Fibroblast of lung (primary cell): ENCODE data around the gene KCTD4. TPM values are rescaled to one million over a fixed set of nuclear protein-coding genes. Genes with fewer than 3 reads are reported as not detected.
A peak's percentile ranks its signal among the peaks of the same experiment; 100 is the strongest.

Experiments used
- DNase-seq, 2 donors: peaks; one replicate each; pipeline versions ENCODE4 v3.0.0 to v3.0.0-alpha.2; 2010; ENCODE audit warnings: low read depth in 2 of 2
- H2AFZ ChIP-seq: 2 replicates; pipeline ENCODE4 v1.5.1; 2012; ENCODE audit warnings: low read length, control low read depth, inconsistent platforms
- H3K27ac ChIP-seq: 2 replicates; pipeline ENCODE4 v1.5.1; 2011; ENCODE audit warnings: low read length, control low read depth; ENCODE audit not compliant: insufficient read depth
- H3K27me3 ChIP-seq: 2 replicates; pipeline ENCODE4 v1.5.1; 2011; ENCODE audit warnings: mild to moderate bottlenecking, low read length; ENCODE audit not compliant: control insufficient read depth, insufficient read depth
- H3K36me3 ChIP-seq: 2 replicates; pipeline ENCODE4 v1.5.1; 2011; ENCODE audit warnings: low read length; ENCODE audit not compliant: control insufficient read depth, insufficient read depth
- H3K4me1 ChIP-seq: 2 replicates; pipeline ENCODE4 v1.5.1; 2011; ENCODE audit warnings: low read length; ENCODE audit not compliant: control insufficient read depth, insufficient read depth; ENCODE audit errors: extremely low read depth
- H3K4me2 ChIP-seq: 2 replicates; pipeline ENCODE4 v1.5.1; 2011; ENCODE audit warnings: low read length, control low read depth; ENCODE audit not compliant: insufficient read depth; ENCODE audit errors: extremely low read depth
- H3K4me3 ChIP-seq, 4 experiments: fragments of 200-600 bp in 1 of 4; sonication (generic) in 1 of 4; replicated peaks in 1 of 4; 2 replicates each; pipeline ENCODE4 v1.5.1; 2011 to 2016; ENCODE audit warnings: low read length in 4 of 4, low read depth in 3 of 4, mild to moderate bottlenecking in 3 of 4, control low read depth in 2 of 4, inconsistent platforms in 1 of 4, mixed read lengths in 1 of 4; ENCODE audit not compliant: insufficient read depth in 1 of 4; ENCODE audit errors: control extremely low read depth in 1 of 4
- H3K79me2 ChIP-seq: 2 replicates; pipeline ENCODE4 v1.5.1; 2012; ENCODE audit warnings: mild to moderate bottlenecking, low read length, inconsistent platforms; ENCODE audit not compliant: control insufficient read depth, insufficient read depth
- H3K9ac ChIP-seq: 2 replicates; pipeline ENCODE4 v1.5.1; 2011; ENCODE audit warnings: mild to moderate bottlenecking, low read length, control low read depth; ENCODE audit not compliant: insufficient read depth
- H3K9me3 ChIP-seq: 2 replicates; pipeline ENCODE4 v1.5.1; 2012; ENCODE audit warnings: low read depth, low read length; ENCODE audit not compliant: control insufficient read depth, insufficient read depth
- H4K20me1 ChIP-seq: 2 replicates; pipeline ENCODE4 v1.5.1; 2011; ENCODE audit warnings: low read length; ENCODE audit not compliant: control insufficient read depth, insufficient read depth; ENCODE audit errors: extremely low read depth
- CTCF ChIP-seq, 2 donors: IDR thresholded peaks in 1 of 2; conservative IDR thresholded peaks in 1 of 2; 1 replicate in 1 of 2; 2 replicates in 1 of 2; pipeline ENCODE4 v1.5.1; 2011 to 2012; ENCODE audit warnings: low read length in 2 of 2, control low read depth in 1 of 2, inconsistent platforms in 1 of 2, low read depth in 1 of 2, mild to moderate bottlenecking in 1 of 2
- EZH2 ChIP-seq: IDR thresholded peaks from 2 replicates; pipeline ENCODE4 v1.5.1; 2012; ENCODE audit warnings: low read length, control low read depth, mild to moderate bottlenecking; ENCODE audit errors: missing control alignments
- polyA plus RNA-seq, 2 donors: library from polyadenylated mRNA; depleted of rRNA in 1 of 2; stranded (reverse) in 1 of 2; unstranded in 1 of 2; fragments of >200 nt; gene quantifications; 2 replicates each; pipeline ENCODE4 v1.2.1, GENCODE V29; 2011 to 2012; ENCODE audit warnings: missing spikeins in 1 of 2
- total RNA-seq: library from RNA; depleted of rRNA; stranded (reverse); fragments of >200 nt; gene quantifications from 2 replicates; pipeline ENCODE4 v1.2.1, GENCODE V29; 2014

Gene KCTD4
- total and polyA plus RNA-seq, 2 donors (not counting 1 experiment from before 2014, with no cell fraction given), result under 0.01 to 0.54 TPM

GRCh38 chr13:45206340-45206739, 5.5 kb upstream of the KCTD4 start:
- TF ChIP-seq EZH2 (no peak), CTCF (conservative IDR thresholded peaks at IDR 0.05 in 1 of 2, IDR thresholded peaks at IDR 0.05 in 1 of 2; ENCODE audit: low read depth in 1 of 2, low read length in 2 of 2) (no peak)
- Histone ChIP-seq H3K27me3 (no peaks in the 10 kb centered on the region), H2AFZ (no peak overlapping the region), H3K36me3 (peaks cover 1% of the 10 kb centered on the region), H3K9ac (no peak overlapping the region), H3K4me3 (no peak overlapping the region), H3K79me2 (no peaks in the 10 kb centered on the region), H3K4me2 (peak overlapping the region; percentile 44), H3K9me3 (no peaks in the 10 kb centered on the region), H4K20me1 (no peaks in the 10 kb centered on the region), H3K4me1 (peaks cover 14% of the 10 kb centered on the region), H3K27ac (peak overlapping the region; percentile 73)
- peak; percentile 79 to 98 for DNase-seq

GRCh38 chr13:45205124-45205523, 4.3 kb upstream of the KCTD4 start:
- no peak for DNase-seq
- H3K27me3 ChIP-seq, result no peaks in the 10 kb centered on the region
- H3K4me1 ChIP-seq, result peaks cover 14% of the 10 kb centered on the region
- no peak overlapping the region for H2AFZ ChIP-seq
- peaks cover 1% of the 10 kb centered on the region for H3K36me3 ChIP-seq
- no peak for TF ChIP-seq CTCF (conservative IDR thresholded peaks at IDR 0.05 in 1 of 2, IDR thresholded peaks at IDR 0.05 in 1 of 2; ENCODE audit: low read depth in 1 of 2, low read length in 2 of 2)
- no peak for TF ChIP-seq EZH2
- H3K27ac ChIP-seq, result no peak overlapping the region
- no peak overlapping the region for H3K4me3 ChIP-seq
- H3K9ac ChIP-seq, result no peak overlapping the region
- H4K20me1 ChIP-seq, result no peaks in the 10 kb centered on the region
- H3K9me3 ChIP-seq, result no peaks in the 10 kb centered on the region
- H3K4me2 ChIP-seq, result no peak overlapping the region
- no peaks in the 10 kb centered on the region for H3K79me2 ChIP-seq

- H3K79me2 ChIP-seq, result no peaks in the 10 kb centered on the region
- no peaks in the 10 kb centered on the region for H3K27me3 ChIP-seq
- no peak overlapping the region for H3K9ac ChIP-seq
- H3K4me2 ChIP-seq, result peak overlapping the region; percentile 30
- no peak overlapping the region for H3K27ac ChIP-seq
- no peak overlapping the region for H3K4me3 ChIP-seq
- H3K4me1 ChIP-seq, result peaks cover 13% of the 10 kb centered on the region
- H3K36me3 ChIP-seq, result no peaks in the 10 kb centered on the region
- no peaks in the 10 kb centered on the region for H3K9me3 ChIP-seq
- no peaks in the 10 kb centered on the region for H4K20me1 ChIP-seq
- no peak overlapping the region for H2AFZ ChIP-seq
- no peak for DNase-seq
- no peak for TF ChIP-seq EZH2
These were observed 1.1 kb downstream of the KCTD4 start for GRCh38 chr13:45199711-45200110.
